IMR-90 (cell line): ENCODE data around the gene MAD2L2. TPM values are rescaled to one million over a fixed set of nuclear protein-coding genes. Genes with fewer than 3 reads are reported as not detected.

Experiments
- ATAC-seq: fragments of 200-7000 bp; cut with Tn5 transposase; 2 replicates; pipeline ENCODE4 v1.9.1; 2020; ENCODE audit warnings: low read depth, mild to moderate bottlenecking, moderate library complexity
- BruUV-seq: library from RNA; stranded (reverse); fragments of 400-500 nt; replicated peaks from 2 replicates; lab custom pipeline; 2021; lab: Mats Ljungman, UMichigan
- CTCF ChIA-PET: fragments of 300-600 bp; formaldehyde crosslinking; extraction: SDS; loops from one replicate; lab custom pipeline; 2021; ENCODE audit warnings: antibody characterized with exemption; lab: Yijun Ruan, JAX
- POLR2A ChIA-PET: fragments of 300-600 bp; sonication (Branson Sonifier 250); formaldehyde crosslinking; loops from one replicate; lab custom pipeline; 2022; ENCODE audit warnings: antibody characterized with exemption; ENCODE audit not compliant: unreplicated experiment; lab: Charles Lee
- DNase-seq: peaks from one replicate; pipeline ENCODE4 v3.0.0; 2013
- H2AFZ ChIP-seq: replicated peaks from 2 replicates; pipeline ENCODE3; 2013; ENCODE audit warnings: low read length, mild to moderate bottlenecking; ENCODE audit not compliant: poor library complexity
- H2AK5ac ChIP-seq: 2 replicates; pipeline ENCODE4 v1.6.1; 2013; ENCODE audit warnings: low read depth, low read length, inconsistent platforms
- H2AK9ac ChIP-seq: replicated peaks from 2 replicates; pipeline ENCODE3; 2013; ENCODE audit warnings: mild to moderate bottlenecking, low read depth, low read length, moderate library complexity; ENCODE audit not compliant: poor library complexity
- H2BK120ac ChIP-seq: 2 replicates; pipeline ENCODE4 v1.6.1; 2013; ENCODE audit warnings: low read depth, low read length, inconsistent platforms
- H2BK15ac ChIP-seq: 3 replicates; pipeline ENCODE4 v1.6.1; 2013; ENCODE audit warnings: low read depth, low read length, inconsistent platforms
- H2BK20ac ChIP-seq: 2 replicates; pipeline ENCODE4 v1.6.1; 2013; ENCODE audit warnings: low read depth, mild to moderate bottlenecking, inconsistent platforms, low read length, moderate library complexity
- H2BK5ac ChIP-seq: 2 replicates; pipeline ENCODE4 v1.6.1; 2013; ENCODE audit warnings: mild to moderate bottlenecking, low read depth, low read length, inconsistent platforms; ENCODE audit not compliant: poor library complexity, severe bottlenecking
- H3K14ac ChIP-seq: replicated peaks from 2 replicates; pipeline ENCODE4 v1.6.1; 2013; ENCODE audit warnings: low read depth, low read length, inconsistent platforms
- H3K18ac ChIP-seq: 2 replicates; pipeline ENCODE4 v1.6.1; 2013; ENCODE audit warnings: low read depth, low read length, control low read depth
- H3K23ac ChIP-seq: 2 replicates; pipeline ENCODE4 v1.6.1; 2013; ENCODE audit warnings: low read depth, low read length, inconsistent platforms
- H3K27ac ChIP-seq: 2 replicates; pipeline ENCODE4 v1.5.1; 2013; ENCODE audit warnings: mild to moderate bottlenecking, control low read depth, low read length; ENCODE audit not compliant: insufficient read depth
- H3K27me3 ChIP-seq: 2 replicates; pipeline ENCODE4 v1.6.1; 2013; ENCODE audit warnings: low read length; ENCODE audit not compliant: control insufficient read depth, insufficient read depth
- H3K36me3 ChIP-seq: 2 replicates; pipeline ENCODE4 v1.6.1; 2013; ENCODE audit warnings: low read length, mixed read lengths; ENCODE audit not compliant: control insufficient read depth, insufficient read depth
- H3K4ac ChIP-seq: 2 replicates; pipeline ENCODE4 v1.6.1; 2013; ENCODE audit warnings: low read depth, low read length, inconsistent platforms
- H3K4me1 ChIP-seq: 2 replicates; pipeline ENCODE4 v1.6.1; 2013; ENCODE audit warnings: low read length, mixed read lengths; ENCODE audit not compliant: control insufficient read depth, insufficient read depth
- H3K4me2 ChIP-seq: 2 replicates; pipeline ENCODE4 v1.6.1; 2013; ENCODE audit warnings: low read depth, mild to moderate bottlenecking, control low read depth, low read length, moderate library complexity
- H3K4me3 ChIP-seq: 2 replicates; pipeline ENCODE4 v1.5.1; 2013; ENCODE audit warnings: low read depth, mild to moderate bottlenecking, control low read depth, low read length, moderate library complexity; ENCODE audit not compliant: insufficient read depth
- H3K56ac ChIP-seq: 2 replicates; pipeline ENCODE4 v1.6.1; 2013; ENCODE audit warnings: low read length, inconsistent platforms; ENCODE audit not compliant: insufficient read depth; ENCODE audit errors: extremely low read depth
- H3K79me1 ChIP-seq, 2 experiments: 2 replicates each; pipeline ENCODE4 v1.6.1; 2013; ENCODE audit warnings: low read length in 2 of 2, inconsistent platforms in 1 of 2, low read depth in 1 of 2
- H3K9ac ChIP-seq: 2 replicates; pipeline ENCODE4 v1.6.1; 2013; ENCODE audit warnings: low read depth, low read length, control low read depth
- H3K9me1 ChIP-seq: 2 replicates; pipeline ENCODE4 v1.6.1; 2013; ENCODE audit warnings: low read length, inconsistent platforms; ENCODE audit not compliant: insufficient read depth
- H3K9me3 ChIP-seq: 2 replicates; pipeline ENCODE4 v1.6.1; 2013; ENCODE audit warnings: low read length; ENCODE audit not compliant: control insufficient read depth, insufficient read depth
- H4K20me1 ChIP-seq: 2 replicates; pipeline ENCODE4 v1.6.1; 2013; ENCODE audit warnings: low read length, inconsistent platforms; ENCODE audit not compliant: insufficient read depth
- H4K5ac ChIP-seq: 2 replicates; pipeline ENCODE4 v1.6.1; 2013; ENCODE audit warnings: mild to moderate bottlenecking, low read depth, low read length, control low read depth
- H4K8ac ChIP-seq, 2 experiments: 2 replicates each; pipeline ENCODE4 v1.6.1; 2013; ENCODE audit warnings: low read depth in 2 of 2, low read length in 2 of 2, control low read depth in 1 of 2, inconsistent platforms in 1 of 2
- H4K91ac ChIP-seq: 2 replicates; pipeline ENCODE4 v1.6.1; 2013; ENCODE audit warnings: low read depth, low read length, inconsistent platforms; ENCODE audit not compliant: insufficient read depth
- WGBS, 2 experiments: methylation state at CpG; one replicate each; pipeline versions ENCODE4 v1.1.5 to v1.1.7; 2013; ENCODE audit warnings: missing lambda C conversion rate in 2 of 2; ENCODE audit not compliant: insufficient read length in 1 of 2; ENCODE audit errors: extremely low coverage in 2 of 2; 5-methylcytosine and 5-hydroxymethylcytosine counted together
- dilution Hi-C: fragments of 300-500 bp; cut with HindIII; formaldehyde crosslinking; loops from one replicate; pipeline ENCODE4 v1.14.3; 2018; ENCODE audit warnings: low sequenced_read_pairs; ENCODE audit not compliant: unreplicated experiment
- in situ Hi-C: fragments of 300-500 bp; cut with MboI; formaldehyde crosslinking; loops from 3 replicates; pipeline ENCODE4 v1.14.3; 2019; ENCODE audit warnings: low sequenced_read_pairs, inconsistent platforms, mixed read lengths
- intact Hi-C: fragments of 100-400 bp; cut with micrococcal nuclease; formaldehyde crosslinking; loops from 2 replicates; pipeline ENCODE4 v1.10.0; 2022
- polyA plus RNA-seq, 3 experiments: library from polyadenylated mRNA; depleted of rRNA; stranded (reverse); fragments of >200 nt; gene quantifications; 2 replicates each; pipeline ENCODE4 v1.2.3, GENCODE V29; 2012; ENCODE audit warnings: low replicate concordance in 1 of 3
- total RNA-seq: library from RNA; depleted of rRNA; stranded (reverse); fragments of >200 nt; gene quantifications from 2 replicates; pipeline ENCODE4 v1.2.3, GENCODE V29; 2012
- TF ChIP-seq, protein P1 (sequence below): conservative IDR thresholded peaks from 2 replicates; pipeline ENCODE4 v1.5.1; 2012; ENCODE audit warnings: mild to moderate bottlenecking, low read depth, low read length, improper control_type of control experiment

MAD2L2 gene
- total and polyA plus RNA-seq, 2 of the 4 experiments (the other 2 are of a cell fraction) = 44.6 to 70.9 TPM

DNA sequence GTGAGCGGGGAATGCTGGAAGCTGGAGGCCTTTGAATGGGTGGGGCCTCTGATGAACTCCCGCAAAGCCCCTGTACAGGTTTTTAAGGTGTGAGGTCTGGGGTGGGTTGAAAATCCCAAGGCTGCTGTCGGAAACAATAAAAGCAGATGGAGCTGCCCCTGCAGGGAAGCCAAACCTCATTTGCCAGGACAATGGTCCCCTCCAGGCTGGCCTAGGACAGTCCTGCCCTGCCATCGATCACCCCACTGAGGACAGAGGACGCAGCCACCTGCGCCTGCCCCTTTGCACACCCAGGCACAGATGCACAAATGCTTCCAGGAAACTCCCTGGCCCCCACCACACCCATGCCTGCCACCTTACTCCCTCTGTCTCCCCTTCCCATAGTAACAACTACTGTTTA, 14.9 kb upstream of the MAD2L2 start:
- no peak overlapping the region for H2BK5ac ChIP-seq
- no peak overlapping the region for H3K56ac ChIP-seq
- H3K79me1 ChIP-seq = no peaks in the 10 kb centered on the region
- H3K36me3 ChIP-seq = no peaks in the 10 kb centered on the region
- H4K8ac ChIP-seq = no peak overlapping the region
- H3K14ac ChIP-seq = no peak overlapping the region
- intact Hi-C loops (no loop called here), in situ Hi-C loops (no loop called here), dilution Hi-C loops (no loop called here)
- no peaks in the 10 kb centered on the region for H4K20me1 ChIP-seq
- H3K4me2 ChIP-seq = no peak overlapping the region
- H3K23ac ChIP-seq = no peak overlapping the region
- ChIA-PET POLR2A (no interaction called here), CTCF (no interaction called here)
- H2BK20ac ChIP-seq = no peak overlapping the region
- H2AFZ ChIP-seq = no peak overlapping the region
- H3K4me1 ChIP-seq = peaks cover 3% of the 10 kb centered on the region; the same call in 1 of the 2 replicates
- no peak overlapping the region for H3K18ac ChIP-seq
- TF ChIP-seq, protein P1, sequence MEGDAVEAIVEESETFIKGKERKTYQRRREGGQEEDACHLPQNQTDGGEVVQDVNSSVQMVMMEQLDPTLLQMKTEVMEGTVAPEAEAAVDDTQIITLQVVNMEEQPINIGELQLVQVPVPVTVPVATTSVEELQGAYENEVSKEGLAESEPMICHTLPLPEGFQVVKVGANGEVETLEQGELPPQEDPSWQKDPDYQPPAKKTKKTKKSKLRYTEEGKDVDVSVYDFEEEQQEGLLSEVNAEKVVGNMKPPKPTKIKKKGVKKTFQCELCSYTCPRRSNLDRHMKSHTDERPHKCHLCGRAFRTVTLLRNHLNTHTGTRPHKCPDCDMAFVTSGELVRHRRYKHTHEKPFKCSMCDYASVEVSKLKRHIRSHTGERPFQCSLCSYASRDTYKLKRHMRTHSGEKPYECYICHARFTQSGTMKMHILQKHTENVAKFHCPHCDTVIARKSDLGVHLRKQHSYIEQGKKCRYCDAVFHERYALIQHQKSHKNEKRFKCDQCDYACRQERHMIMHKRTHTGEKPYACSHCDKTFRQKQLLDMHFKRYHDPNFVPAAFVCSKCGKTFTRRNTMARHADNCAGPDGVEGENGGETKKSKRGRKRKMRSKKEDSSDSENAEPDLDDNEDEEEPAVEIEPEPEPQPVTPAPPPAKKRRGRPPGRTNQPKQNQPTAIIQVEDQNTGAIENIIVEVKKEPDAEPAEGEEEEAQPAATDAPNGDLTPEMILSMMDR = no peak
- H2BK15ac ChIP-seq = no peak overlapping the region
- no peak overlapping the region for H3K9ac ChIP-seq
- no peak overlapping the region for H4K91ac ChIP-seq
- ATAC-seq (no peak), DNase-seq (no peak)
- 0 out of 2 replicates have a peak, but pooled peaks cover 4% of the 10 kb centered on the region for H3K9me1 ChIP-seq
- no TSS peak for BruUV-seq
- H3K9me3 ChIP-seq = no peaks in the 10 kb centered on the region
- H3K4ac ChIP-seq = no peak overlapping the region
- H2AK9ac ChIP-seq = no peak overlapping the region
- H4K5ac ChIP-seq = no peak overlapping the region
- H3K4me3 ChIP-seq = no peak overlapping the region
- H2AK5ac ChIP-seq = no peak overlapping the region
- no peak overlapping the region for H2BK120ac ChIP-seq
- H3K27ac ChIP-seq = no peak overlapping the region
- WGBS, 2 experiments = 90% methylated on average over 3 of the region's 6 CpGs; no CpG with 5 or more reads in 1 of the 2 experiments
- peaks cover 66% of the 10 kb centered on the region for H3K27me3 ChIP-seq
